ENCODE results near the gene KCNK15. TPM values are rescaled to one million over a fixed set of nuclear protein-coding genes. Genes with fewer than 3 reads are reported as not detected.
A peak's percentile ranks its signal among the peaks of the same experiment; 100 is the strongest.

The KCNK15 gene
- total and polyA plus RNA-seq, 9 donors, result 0.93 to 21.6 (median 4.4) TPM

GRCh38 chr20:44747166-44748004 lies 1.7 kb downstream of the KCNK15 start:
- 8 to 13% (median 11%) methylated on average over 5 of the region's 5 CpGs for WGBS, 3 donors
- Histone ChIP-seq H3K27ac (no peak overlapping the region), H3K4me3 (no peak overlapping the region), H3K9me3 (no peaks in the 10 kb centered on the region), H3K36me3 (no peaks in the 10 kb centered on the region), H3K27me3 (no peaks in the 10 kb centered on the region), H3K4me1 (ENCODE audit: insufficient read depth) (no peaks in the 10 kb centered on the region)
- TF ChIP-seq POLR2A (IDR thresholded peaks at IDR 0.05) (no peak), CTCF (IDR thresholded peaks at IDR 0.05) (peak; percentile 60 to 70 (median 68)), EP300 (IDR thresholded peaks at IDR 0.05) (no peak)
- DNase-seq, result peak; percentile 73 to 86 (median 81)
- intact Hi-C loops (cut with DNase I), result loop anchor here in 2 of 4 donors (5.0 to 10.0 kb wide), 2 partner anchors 120 to 217 kb away; partner anchors contain the start of genes STK4 (in 1 of the 2) and TOMM34 (in 1 of the 2)

GRCh38 chr20:44748005-44748370 lies 2.3 kb downstream of the KCNK15 start:
- intact Hi-C loops (cut with DNase I), result loop anchor here in 2 of 4 donors (5.0 to 10.0 kb wide), 2 partner anchors 119 to 217 kb away; partner anchors contain the start of genes STK4 (in 1 of the 2) and TOMM34 (in 1 of the 2)

GRCh38 chr20:44750081-44750805 lies 4.6 kb downstream of the KCNK15 start:
- Histone ChIP-seq H3K27ac (no peak overlapping the region), H3K4me1 (ENCODE audit: insufficient read depth) (no peaks in the 10 kb centered on the region), H3K36me3 (no peaks in the 10 kb centered on the region), H3K27me3 (no peaks in the 10 kb centered on the region), H3K9me3 (no peaks in the 10 kb centered on the region), H3K4me3 (no peak overlapping the region)
- TF ChIP-seq EP300 (IDR thresholded peaks at IDR 0.05) (no peak), CTCF (IDR thresholded peaks at IDR 0.05) (no peak)
- 54 to 69% (median 68%) methylated on average over 62 to 73 of the region's 73 CpGs for WGBS, 3 donors
- DNase-seq, result no peak
- intact Hi-C loops (cut with DNase I), result loop anchor here in 2 of 4 donors (5.0 to 10.0 kb wide), 3 partner anchors 112 to 1155 kb away; partner anchors contain the start of genes IFT52 (in 1 of the 2), STK4 (in 1 of the 2) and TOMM34 (in 1 of the 2)

More at GRCh38 chr20:44748005-44748370, 2.3 kb downstream of the KCNK15 start:
- 74 to 85% (median 77%) methylated on average over 3 of the region's 3 CpGs for WGBS, 3 donors
- Histone ChIP-seq H3K4me1 (ENCODE audit: insufficient read depth) (no peaks in the 10 kb centered on the region), H3K36me3 (no peaks in the 10 kb centered on the region), H3K27ac (no peak overlapping the region), H3K9me3 (no peaks in the 10 kb centered on the region), H3K4me3 (no peak overlapping the region), H3K27me3 (no peaks in the 10 kb centered on the region)
- no peak for DNase-seq
- TF ChIP-seq POLR2A (IDR thresholded peaks at IDR 0.05) (no peak), EP300 (IDR thresholded peaks at IDR 0.05) (no peak), CTCF (IDR thresholded peaks at IDR 0.05) (no peak)
